Caco-2 (cell line): ENCODE results near the gene EPSTI1. TPM values are rescaled to one million over a fixed set of nuclear protein-coding genes. Genes with fewer than 3 reads are reported as not detected.

Experiments
- BruUV-seq: library from RNA; stranded (reverse); fragments of 400-500 nt; replicated peaks from 2 replicates; lab custom pipeline; 2021; lab: Mats Ljungman, UMichigan
- CTCF ChIA-PET: fragments of 300-600 bp; sonication (Branson Sonifier 250); formaldehyde crosslinking; loops from one replicate; lab custom pipeline; 2022; ENCODE audit warnings: antibody characterized with exemption; lab: Charles Lee
- POLR2A ChIA-PET: fragments of 300-600 bp; sonication (Branson Sonifier 250); formaldehyde crosslinking; loops from one replicate; lab custom pipeline; 2022; ENCODE audit warnings: antibody characterized with exemption; lab: Charles Lee
- DNase-seq, 2 experiments: peaks; one replicate each; pipeline versions ENCODE4 v3.0.0 to v3.0.0-alpha.2; 2020 to 2022
- H3K27me3 ChIP-seq: replicated peaks from 2 replicates; pipeline ENCODE4 v1.6.0; 2011; ENCODE audit warnings: low read length; ENCODE audit not compliant: control insufficient read depth, insufficient read depth
- H3K36me3 ChIP-seq: 2 replicates; pipeline ENCODE4 v1.5.1; 2011; ENCODE audit warnings: low read length; ENCODE audit not compliant: control insufficient read depth, insufficient read depth
- H3K4me1 ChIP-seq: fragments of 250-450 bp; sonication (Bioruptor Pico); 2 replicates; pipeline ENCODE4 v1.5.1; 2020; ENCODE audit warnings: mild to moderate bottlenecking
- H3K4me3 ChIP-seq: 2 replicates; pipeline ENCODE4 v1.5.1; 2011; ENCODE audit warnings: low read depth, mild to moderate bottlenecking, control low read depth, low read length
- H3K9me3 ChIP-seq: fragments of 250-450 bp; sonication (Bioruptor Pico); 2 replicates; pipeline ENCODE4 v1.5.1; 2020; ENCODE audit warnings: mild to moderate bottlenecking, moderate library complexity
- H3K27ac Mint-ChIP-seq: one replicate; pipeline ENCODE4 v1.8.0; 2022; ENCODE audit warnings: mixed read lengths; ENCODE audit not compliant: unreplicated experiment
- H3K27me3 Mint-ChIP-seq: one replicate; pipeline ENCODE4 v1.8.0; 2022; ENCODE audit warnings: mixed read lengths; ENCODE audit not compliant: insufficient read depth, unreplicated experiment
- H3K36me3 Mint-ChIP-seq: one replicate; pipeline ENCODE4 v1.8.0; 2022; ENCODE audit warnings: mild to moderate bottlenecking, mixed read lengths; ENCODE audit not compliant: insufficient read depth, unreplicated experiment
- H3K4me1 Mint-ChIP-seq: one replicate; pipeline ENCODE4 v1.8.0; 2022; ENCODE audit warnings: low read depth, mixed read lengths; ENCODE audit not compliant: unreplicated experiment
- H3K4me3 Mint-ChIP-seq: one replicate; pipeline ENCODE4 v1.8.0; 2022; ENCODE audit warnings: mild to moderate bottlenecking, moderate library complexity, mixed read lengths; ENCODE audit not compliant: unreplicated experiment
- H3K9me3 Mint-ChIP-seq: one replicate; pipeline ENCODE4 v1.8.0; 2022; ENCODE audit warnings: mixed read lengths; ENCODE audit not compliant: unreplicated experiment
- CTCF ChIP-seq, 2 experiments: fragments of 200-600 bp in 1 of 2; IDR thresholded peaks; 1 replicate in 1 of 2; 2 replicates in 1 of 2; pipeline versions ENCODE4 v1.5.1 to v1.8.0; 2011 to 2022; ENCODE audit warnings: antibody characterized with exemption in 1 of 2, control low read depth in 1 of 2, inconsistent platforms in 1 of 2, low read depth in 1 of 2, low read length in 1 of 2, mild to moderate bottlenecking in 1 of 2, moderate library complexity in 1 of 2; ENCODE audit not compliant: insufficient read depth in 1 of 2, severe bottlenecking in 1 of 2, unreplicated experiment in 1 of 2
- intact Hi-C: fragments of 100-400 bp; cut with micrococcal nuclease; formaldehyde crosslinking; loops from one replicate; pipeline ENCODE4 v1.10.0; 2022; ENCODE audit not compliant: unreplicated experiment
- total RNA-seq: library from RNA; stranded (reverse); gene quantifications from 2 replicates; pipeline ENCODE4 v1.2.3, GENCODE V29; 2022

Gene EPSTI1
- total RNA-seq, 1 experiment from 2014 or later = 86.5 TPM

GRCh38 chr13:42885325-42885724 lies 106.7 kb downstream of the EPSTI1 start:
- no peak for TF ChIP-seq CTCF (IDR thresholded peaks at IDR 0.05; ENCODE audit: insufficient read depth in 1 of 2, low read depth in 1 of 2, low read length in 1 of 2, severe bottlenecking in 1 of 2, unreplicated experiment in 1 of 2)
- Mint-ChIP-seq H3K4me3 (no peak overlapping the region), H3K36me3 (peaks cover 26% of the 10 kb centered on the region), H3K9me3 (no peaks in the 10 kb centered on the region), H3K27me3 (no peaks in the 10 kb centered on the region), H3K4me1 (no peaks in the 10 kb centered on the region), H3K27ac (no peak overlapping the region)
- intact Hi-C loops = loop anchor here (10.0 kb wide), 1 partner anchor 291 kb away; no protein-coding TSS in a partner anchor
- no peak for DNase-seq
- ChIA-PET CTCF (interaction anchor here (0.6 kb wide), 1 partner anchor 46 kb away, joined by 4 read pairs; no protein-coding TSS in a partner anchor), POLR2A (no interaction called here)
- Histone ChIP-seq H3K36me3 (no peaks in the 10 kb centered on the region), H3K27me3 (no peaks in the 10 kb centered on the region), H3K4me3 (no peak overlapping the region), H3K4me1 (peaks cover 8% of the 10 kb centered on the region; the same call in 1 of the 2 replicates), H3K9me3 (no peaks in the 10 kb centered on the region)
- BruUV-seq = no TSS peak

GRCh38 chr13:42883771-42884467 lies 108.1 kb downstream of the EPSTI1 start:
- peaks cover 8% of the 10 kb centered on the region; the same call in 1 of the 2 replicates for H3K4me1 ChIP-seq
- DNase-seq = peak; percentile 43 to 46
- POLR2A ChIA-PET = no interaction called here
- no peaks in the 10 kb centered on the region for H3K36me3 ChIP-seq
- CTCF ChIA-PET = interaction anchor here (1.2 kb wide), 2 partner anchors 47 to 248 kb away, joined by 3 to 4 read pairs; no protein-coding TSS in a partner anchor
- Mint-ChIP-seq H3K9me3 (no peaks in the 10 kb centered on the region), H3K27me3 (no peaks in the 10 kb centered on the region), H3K36me3 (peaks cover 26% of the 10 kb centered on the region), H3K4me1 (no peaks in the 10 kb centered on the region), H3K4me3 (no peak overlapping the region), H3K27ac (no peak overlapping the region)
- H3K4me3 ChIP-seq = no peak overlapping the region
- H3K9me3 ChIP-seq = no peaks in the 10 kb centered on the region
- intact Hi-C loops = loop anchor here (5.0 to 10.0 kb wide), 2 partner anchors 228 to 289 kb away; no protein-coding TSS in a partner anchor
- BruUV-seq = no TSS peak
- H3K27me3 ChIP-seq = no peaks in the 10 kb centered on the region
- peak in 1 of 2 experiments; percentile 51 for TF ChIP-seq CTCF (IDR thresholded peaks at IDR 0.05; ENCODE audit: insufficient read depth in 1 of 2, low read depth in 1 of 2, low read length in 1 of 2, severe bottlenecking in 1 of 2, unreplicated experiment in 1 of 2)

- H3K36me3 ChIP-seq = no peaks in the 10 kb centered on the region
- CTCF ChIA-PET = interaction anchor here (1.2 kb wide), 2 partner anchors 46 to 249 kb away, joined by 3 to 4 read pairs; no protein-coding TSS in a partner anchor
- Mint-ChIP-seq H3K27me3 (no peaks in the 10 kb centered on the region), H3K27ac (no peak overlapping the region), H3K9me3 (no peaks in the 10 kb centered on the region), H3K4me3 (no peak overlapping the region), H3K36me3 (peaks cover 26% of the 10 kb centered on the region), H3K4me1 (no peaks in the 10 kb centered on the region)
- H3K9me3 ChIP-seq = no peaks in the 10 kb centered on the region
- no peak overlapping the region for H3K4me3 ChIP-seq
- H3K4me1 ChIP-seq = peaks cover 8% of the 10 kb centered on the region; the same call in 1 of the 2 replicates
- H3K27me3 ChIP-seq = no peaks in the 10 kb centered on the region
- POLR2A ChIA-PET = no interaction called here
- no peak for DNase-seq
- intact Hi-C loops = loop anchor here (5.0 to 10.0 kb wide), 2 partner anchors 229 to 288 kb away; no protein-coding TSS in a partner anchor
- no peak for TF ChIP-seq CTCF (IDR thresholded peaks at IDR 0.05; ENCODE audit: insufficient read depth in 1 of 2, low read depth in 1 of 2, low read length in 1 of 2, severe bottlenecking in 1 of 2, unreplicated experiment in 1 of 2)
- no TSS peak for BruUV-seq
These were observed 108.9 kb downstream of the EPSTI1 start for GRCh38 chr13:42883142-42883541.
